HG03196 (cell line): ENCODE data around the gene PPP2R2B.
A peak's percentile ranks its signal among the peaks of the same experiment; 100 is the strongest.

Experiments used
- ATAC-seq: cut with Tn5 transposase; IDR thresholded peaks from one replicate; pipeline ENCODE4 v1.9.1; 2021; ENCODE audit not compliant: unreplicated experiment

The PPP2R2B gene

DNA sequence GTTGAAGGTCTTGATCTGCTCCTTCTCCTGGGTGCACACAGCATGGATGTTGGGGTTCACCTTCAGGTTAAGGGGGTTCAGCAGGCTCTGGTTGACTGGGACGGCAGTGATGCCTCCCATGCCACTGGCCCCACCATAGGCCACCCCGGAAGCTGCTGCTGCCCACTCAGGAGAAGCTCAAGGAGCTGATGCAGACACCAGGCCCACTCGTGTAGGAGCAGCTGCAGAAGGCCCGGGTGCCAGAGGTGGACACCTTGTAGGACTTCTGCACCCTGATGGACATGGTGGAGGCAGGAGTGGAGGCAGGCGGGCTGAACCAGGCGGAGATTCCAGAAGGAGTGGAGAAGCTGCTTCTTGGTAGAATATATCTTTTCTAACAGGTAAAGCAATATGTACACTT lies 171.2 kb downstream of the PPP2R2B start:
- no peak for ATAC-seq

DNA sequence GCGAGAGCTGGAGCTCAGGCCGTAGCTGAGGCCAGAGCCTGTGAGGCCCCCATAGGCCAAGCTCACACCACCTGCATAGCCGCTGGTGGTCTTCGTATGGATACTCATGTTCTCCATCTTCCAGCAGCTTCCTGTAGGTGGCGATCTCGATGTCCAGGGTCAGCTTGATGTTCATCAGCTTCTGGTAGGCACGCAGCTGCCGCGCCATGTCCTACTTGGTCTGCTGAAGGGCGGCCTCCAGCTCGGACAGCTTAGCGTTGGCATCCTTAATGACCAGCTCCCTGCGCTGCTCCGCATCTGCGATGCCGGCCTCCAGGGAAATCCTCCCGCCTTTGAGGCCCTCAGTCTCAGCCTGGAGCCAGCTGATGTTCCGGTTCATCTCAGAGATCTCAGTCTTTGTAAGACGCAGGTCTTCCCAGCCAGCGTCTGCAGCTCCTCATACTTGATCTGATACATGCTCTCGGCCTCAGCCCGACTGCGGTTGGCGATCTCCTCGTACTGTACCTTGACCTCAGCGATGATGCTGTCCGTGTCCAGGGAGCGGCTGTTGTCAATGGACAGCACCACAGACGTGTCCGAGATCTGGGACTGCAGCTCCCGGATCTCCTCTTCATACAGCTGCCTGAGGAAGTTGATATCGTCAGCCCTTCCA lies 172.1 kb downstream of the PPP2R2B start:
- ATAC-seq = no peak

DNA sequence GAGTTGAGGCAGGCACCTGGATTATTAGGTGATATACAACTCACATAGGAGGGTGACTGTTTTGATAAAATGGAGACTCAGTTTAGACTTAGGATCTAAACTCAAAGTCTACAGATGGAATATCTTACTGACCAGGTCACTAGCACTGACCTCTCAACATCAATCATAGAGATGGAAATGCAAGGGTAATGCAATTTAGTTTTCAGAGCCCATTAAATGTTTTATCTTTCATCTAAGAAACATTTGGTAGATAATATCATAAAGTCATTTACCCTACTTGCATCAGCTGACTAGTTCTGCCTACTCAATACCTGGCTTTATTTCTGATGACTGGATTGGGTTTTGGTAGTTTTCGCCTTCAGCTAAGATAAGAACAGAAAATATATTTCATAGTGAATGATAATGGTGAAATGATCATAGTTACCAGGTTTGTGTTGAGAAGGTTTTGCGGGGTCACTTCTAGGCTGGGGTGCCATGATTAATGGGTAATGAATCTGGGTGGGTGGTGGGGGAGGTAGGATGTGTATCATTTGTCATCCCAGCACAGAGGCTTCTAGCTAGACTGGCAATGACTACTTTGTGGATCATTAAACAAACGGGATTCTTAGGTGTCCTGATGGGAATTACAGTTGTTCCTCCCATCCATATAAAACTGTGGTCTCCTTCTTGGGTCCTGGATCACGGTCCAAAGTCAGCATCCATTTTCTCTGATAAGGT lies 173.4 kb downstream of the PPP2R2B start:
- ATAC-seq = no peak

DNA sequence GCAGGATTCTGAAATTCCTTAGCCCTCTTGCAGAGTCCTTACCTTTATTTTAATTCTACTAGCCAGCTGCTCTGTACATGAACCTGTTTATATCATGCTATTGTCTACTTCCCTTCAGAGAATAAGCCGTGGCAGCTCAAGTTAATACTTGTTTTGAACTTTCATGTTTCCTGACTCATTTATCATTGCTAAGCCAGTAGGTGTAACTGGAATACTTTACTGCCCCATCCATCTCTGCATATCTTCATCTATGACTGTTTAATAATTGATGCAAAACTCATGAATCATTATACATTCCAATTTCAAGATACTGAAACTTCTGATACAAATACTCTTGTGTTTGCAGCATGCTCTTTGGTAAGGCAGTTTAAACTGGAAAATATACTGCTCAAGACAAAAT lies 174.7 kb downstream of the PPP2R2B start:
- no peak for ATAC-seq

DNA sequence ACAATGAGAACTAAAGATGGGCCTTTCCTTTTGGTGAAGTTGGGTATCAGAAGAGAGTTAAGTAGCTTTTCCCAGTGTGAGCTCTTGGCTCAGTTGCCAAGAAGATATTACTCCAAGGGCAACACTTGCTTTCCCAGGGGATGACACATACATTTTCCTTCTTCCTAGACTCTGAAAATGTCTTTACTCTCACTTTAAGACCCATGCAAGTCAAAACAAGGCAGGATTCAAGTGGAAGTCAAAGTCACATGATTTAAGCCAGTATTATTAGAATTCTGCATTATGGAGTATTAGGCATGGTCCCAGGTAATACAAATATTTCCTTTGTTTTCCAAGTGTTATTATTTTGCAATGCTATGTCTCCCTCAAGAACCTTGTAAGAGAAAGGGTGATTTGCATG lies 175.1 kb downstream of the PPP2R2B start:
- no peak for ATAC-seq

DNA sequence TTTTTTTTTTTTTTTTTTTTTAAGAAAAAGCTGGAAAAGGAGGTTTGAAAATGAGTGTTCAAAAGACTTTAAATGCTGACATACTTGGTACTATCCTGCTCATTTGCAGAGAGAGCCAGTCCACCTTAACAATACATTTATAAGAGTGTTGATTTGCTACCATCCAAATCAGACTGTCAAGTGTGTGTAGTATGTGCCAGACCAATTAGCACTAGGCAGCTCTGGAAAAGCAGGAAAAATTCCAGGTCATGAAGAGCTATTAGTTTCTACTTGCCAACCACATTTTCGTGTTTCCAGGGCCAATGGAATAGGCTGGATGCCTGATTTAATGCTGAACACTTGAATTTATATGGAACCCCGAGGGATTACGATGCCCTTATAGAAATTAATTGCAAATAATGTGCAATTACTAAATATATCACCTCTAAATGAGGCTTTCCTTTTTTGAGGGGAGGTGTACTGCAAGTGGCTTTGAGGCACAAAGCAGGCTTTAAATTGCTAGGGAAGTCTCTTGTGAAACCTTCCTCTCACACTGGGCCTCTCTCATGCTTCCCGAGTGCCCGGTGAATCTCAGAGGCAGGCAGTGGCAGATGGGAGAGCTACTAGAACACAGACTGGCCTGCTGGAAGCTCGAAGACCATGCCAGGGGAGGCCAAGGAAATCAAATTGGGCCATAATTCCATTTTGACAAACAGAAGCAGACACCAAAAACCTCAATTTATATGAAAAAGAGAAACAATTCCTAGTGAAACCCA lies 178.7 kb downstream of the PPP2R2B start:
- no peak for ATAC-seq

DNA sequence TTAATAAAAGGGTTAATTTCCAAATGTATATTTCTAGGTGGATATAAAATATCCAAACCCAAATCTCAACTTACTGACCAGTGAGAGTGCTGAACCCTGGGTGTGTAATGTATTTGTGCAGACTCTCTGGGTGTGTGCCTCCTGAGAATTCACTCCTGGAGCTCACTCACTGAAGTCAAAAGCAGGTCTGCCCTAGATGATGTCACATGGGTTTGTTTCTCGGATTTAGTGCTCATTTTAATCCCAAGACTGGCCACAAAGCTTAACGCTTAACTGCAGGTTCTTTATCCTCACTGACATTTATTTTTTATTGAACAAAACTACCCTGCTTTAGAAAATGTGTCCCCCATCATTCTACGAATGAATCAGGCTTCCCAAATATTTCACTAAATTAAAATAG lies 179.4 kb downstream of the PPP2R2B start:
- ATAC-seq = no peak

DNA sequence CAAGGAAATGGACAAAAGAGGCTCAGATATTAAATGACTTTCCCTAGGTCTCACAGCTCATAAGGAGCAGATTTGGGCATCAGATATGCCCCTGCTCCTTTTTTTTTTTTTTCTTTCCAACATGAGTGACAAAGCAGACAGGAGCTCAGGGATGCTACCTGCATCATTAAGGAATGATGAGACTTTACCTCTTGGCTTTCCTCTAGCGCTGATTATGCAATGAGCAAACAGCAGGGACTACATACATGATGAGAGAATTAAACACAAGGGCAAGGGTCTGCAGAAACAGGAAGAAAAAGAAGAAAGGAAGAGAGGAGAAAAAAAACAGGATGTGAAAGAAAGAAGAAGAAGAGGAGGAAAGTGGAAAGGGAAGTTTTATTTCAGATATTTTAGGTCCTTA lies 179.9 kb downstream of the PPP2R2B start:
- ATAC-seq = no peak

DNA sequence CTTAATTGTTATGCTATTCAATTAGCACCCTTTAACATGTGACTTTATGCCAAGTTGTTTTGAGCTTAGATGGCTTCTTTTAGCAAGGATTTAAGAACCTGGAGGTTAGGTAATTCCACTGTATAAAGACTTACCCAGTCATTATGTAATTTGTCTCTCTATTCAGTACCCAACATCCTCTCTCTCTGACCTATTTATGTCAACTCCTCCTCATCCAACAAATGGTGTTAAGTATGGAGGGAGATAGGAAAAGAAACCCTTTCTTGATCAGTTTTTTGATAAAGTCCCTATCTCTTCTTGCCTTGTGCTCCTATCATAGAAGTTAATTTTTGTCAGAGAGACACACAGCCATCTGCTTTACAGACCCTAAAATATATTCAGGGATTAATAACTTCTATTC lies 181.3 kb downstream of the PPP2R2B start:
- no peak for ATAC-seq

DNA sequence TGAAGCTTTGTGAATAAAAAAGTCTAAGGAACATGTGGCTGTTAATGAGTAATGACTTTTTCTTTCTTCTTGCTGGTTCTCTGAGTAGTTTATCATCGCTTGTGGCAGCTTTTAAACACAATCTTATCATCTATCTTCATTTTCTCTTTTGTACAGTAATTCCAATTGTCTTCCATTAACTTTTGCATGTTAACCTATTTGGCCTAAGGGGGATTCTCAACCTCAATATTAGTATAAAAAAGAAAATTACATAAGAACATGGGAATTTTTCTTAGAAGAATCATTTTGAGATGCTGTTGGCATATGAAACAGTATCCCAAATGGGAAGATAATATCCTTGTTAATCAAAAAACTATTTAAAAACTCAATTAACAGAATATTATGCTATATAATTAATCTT lies 182.9 kb downstream of the PPP2R2B start:
- ATAC-seq = no peak

DNA sequence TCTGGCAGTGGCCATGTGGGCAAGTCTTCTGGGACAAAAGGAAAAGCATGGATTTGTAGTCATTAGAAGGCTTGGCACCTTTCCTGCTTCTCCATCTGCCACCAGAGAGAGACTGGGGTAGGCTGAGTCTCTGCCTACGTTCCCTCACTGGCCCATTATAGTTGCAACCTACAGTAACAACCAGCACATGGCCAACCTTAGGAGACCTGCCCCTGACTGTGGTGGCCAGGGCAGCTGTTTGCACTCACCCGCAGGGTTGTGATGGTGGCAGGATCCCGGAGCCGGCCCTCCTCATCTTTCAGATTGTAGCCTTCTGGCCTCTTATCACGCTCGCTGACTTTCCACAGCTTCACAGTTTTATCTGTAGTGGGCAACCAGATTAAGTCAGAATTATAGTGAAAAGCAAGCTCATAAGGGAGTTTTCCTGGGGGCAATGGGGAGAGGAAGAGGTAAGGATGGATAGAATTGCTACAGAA lies 187.6 kb downstream of the PPP2R2B start:
- no peak for ATAC-seq

DNA sequence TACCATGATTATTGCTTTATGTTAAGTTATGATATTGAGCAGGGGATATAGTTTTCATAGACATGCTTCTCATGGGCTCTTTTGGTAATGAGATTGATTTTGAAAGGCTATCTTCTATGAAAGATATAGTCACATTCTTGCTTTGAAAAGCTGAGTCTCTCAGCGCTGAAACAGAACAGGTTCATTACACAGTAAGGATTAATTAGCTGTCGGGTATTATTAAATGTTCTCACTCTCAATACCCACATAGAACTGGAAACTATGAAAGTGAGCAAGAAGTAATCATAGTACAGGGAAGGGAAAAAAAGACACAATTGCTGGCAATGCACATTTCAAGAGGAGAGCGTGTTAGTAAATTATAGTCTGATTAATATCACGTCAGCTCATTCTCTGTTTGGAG lies 190.9 kb downstream of the PPP2R2B start:
- no peak for ATAC-seq

DNA sequence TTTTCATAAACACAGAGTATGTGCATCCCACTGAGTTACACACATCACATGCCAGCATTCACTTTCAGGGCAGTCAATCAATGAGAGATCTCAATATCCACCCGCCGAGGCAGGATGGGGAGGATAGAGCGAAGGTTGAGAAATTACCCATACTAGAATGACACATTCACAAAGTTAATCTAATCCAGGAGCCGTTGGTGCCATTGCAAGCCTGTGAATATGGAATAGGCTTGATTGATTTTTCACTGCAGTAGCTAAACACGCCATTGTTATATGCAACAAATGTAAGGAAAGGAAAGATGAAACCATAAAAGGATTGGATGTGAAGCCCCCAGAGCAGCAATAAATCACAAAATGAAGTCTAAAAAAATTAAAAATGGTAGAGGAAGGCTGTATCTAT lies 194.7 kb downstream of the PPP2R2B start:
- ATAC-seq = no peak

DNA sequence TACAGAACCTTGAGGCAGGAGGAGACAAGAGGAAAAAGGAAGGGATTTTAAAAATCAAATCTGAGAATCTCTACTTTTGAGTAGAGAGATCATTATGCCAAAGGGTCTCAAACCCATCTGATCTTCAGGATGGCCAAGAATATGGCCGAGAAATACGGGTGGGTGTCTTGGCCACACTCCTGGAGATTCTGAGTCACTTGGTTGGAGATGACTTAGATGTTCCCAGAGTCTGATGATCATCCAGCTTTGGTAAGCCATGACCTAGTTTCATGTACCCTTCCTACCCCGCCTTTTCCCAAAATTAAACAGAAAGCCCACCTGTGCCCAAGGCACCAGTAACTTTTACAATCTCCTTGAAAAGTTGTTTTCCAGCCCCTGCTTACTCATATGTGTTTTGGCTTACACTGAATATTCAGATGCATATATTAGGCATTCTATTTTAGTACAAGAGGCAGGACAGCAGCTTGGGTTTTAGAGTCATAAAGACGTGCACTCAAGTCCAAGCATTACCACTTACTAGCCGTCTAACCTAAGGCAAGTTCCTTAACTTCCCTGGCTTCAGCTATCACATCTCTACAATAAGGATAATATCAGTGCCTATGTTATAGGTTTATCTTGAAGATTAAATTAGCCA lies 195.5 kb downstream of the PPP2R2B start:
- ATAC-seq = no peak

DNA sequence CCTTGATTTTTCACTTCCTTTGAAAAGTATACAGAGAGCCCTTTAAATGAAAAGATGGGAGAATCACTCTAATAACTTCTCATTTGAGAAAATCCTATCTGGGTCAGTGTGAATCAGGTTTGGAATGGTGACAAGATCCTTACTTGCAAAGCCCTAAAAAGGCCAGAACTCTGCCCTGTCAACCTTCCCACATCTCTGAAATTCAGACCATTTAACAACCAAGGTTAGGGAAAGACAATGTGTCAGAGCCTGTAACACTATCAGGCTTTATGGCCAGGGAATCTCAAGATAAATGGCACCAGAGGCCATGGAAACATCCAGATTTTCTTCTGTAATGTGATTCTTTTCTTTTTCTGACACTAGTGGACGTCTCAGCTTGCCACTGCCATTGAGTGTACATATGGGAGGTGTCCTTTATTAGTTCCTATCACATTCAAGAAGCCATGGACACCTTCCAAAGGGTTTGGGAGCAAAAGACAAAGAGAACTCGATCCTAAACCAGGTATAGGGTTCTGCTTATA lies 196.9 kb downstream of the PPP2R2B start:
- ATAC-seq = no peak

DNA sequence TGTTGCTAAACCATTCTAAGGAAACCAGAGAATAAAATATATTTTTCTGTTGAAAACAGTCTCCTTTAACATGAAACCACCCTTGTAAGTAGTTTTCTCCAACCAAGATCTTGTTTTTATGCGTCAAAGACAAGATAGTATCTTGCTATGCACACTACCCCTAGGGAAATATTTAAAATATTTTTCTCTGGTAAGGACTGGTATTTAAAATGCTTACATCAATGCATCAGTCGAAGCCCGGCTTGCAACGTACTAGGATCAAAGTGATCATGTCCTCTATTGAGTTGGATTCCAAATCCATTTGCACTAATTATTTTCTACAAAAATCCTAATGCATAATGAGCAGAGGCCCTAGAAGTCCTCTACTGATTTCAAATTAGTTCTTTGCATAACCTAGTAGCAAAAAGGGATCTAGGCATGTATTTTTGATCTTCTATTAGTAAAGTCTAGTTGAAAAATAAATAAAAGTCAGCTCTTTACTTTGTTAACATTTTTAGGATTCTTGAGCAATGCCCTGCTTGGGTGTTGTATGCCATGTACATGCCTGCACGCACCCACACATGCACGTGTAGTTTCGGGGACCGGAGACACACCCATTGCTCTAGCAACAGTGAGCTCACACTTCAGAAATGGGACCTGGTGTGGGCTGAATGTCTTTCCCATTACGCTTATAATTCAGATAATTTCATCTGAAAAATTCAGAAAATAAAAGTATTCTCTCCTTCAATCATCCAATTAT lies 197.5 kb downstream of the PPP2R2B start:
- ATAC-seq = no peak

DNA sequence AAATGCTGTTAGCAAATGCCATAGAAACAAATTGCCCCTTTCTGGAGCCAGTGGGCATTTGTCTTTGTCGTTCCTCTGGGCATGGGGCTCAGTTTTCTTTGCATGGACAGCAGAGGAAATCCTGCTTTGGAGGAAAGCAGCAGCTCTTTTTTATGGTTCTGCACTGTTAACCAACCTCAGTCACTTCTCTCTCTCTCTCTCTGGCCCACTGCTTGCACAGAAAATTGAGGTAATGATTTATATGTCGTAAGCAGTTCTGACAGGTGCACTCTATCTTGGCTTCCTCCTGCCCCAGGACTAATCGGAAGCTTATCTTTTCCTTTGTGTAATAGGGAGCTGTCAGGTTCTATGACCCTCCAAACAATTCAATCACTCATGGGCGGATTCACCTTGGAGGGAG lies 202.9 kb downstream of the PPP2R2B start:
- ATAC-seq = peak; percentile 92

DNA sequence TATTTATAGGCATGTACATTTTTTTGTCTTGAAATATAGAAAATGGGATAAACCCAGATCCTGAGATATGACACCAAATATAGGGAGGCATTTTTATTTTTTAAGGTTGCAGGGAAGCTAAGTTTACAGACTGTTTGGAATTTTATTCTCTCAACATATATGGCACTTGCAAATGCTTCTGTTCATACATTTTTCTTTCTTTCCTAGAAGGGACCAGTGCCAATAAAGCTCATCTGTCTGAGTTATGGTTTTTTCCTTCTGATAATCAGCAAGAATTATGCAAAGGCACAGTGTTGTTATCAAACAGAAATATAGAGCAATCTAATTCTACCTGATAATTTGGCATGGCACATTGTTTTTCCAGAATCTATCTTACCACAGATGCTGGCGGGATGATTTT lies 205.7 kb downstream of the PPP2R2B start:
- ATAC-seq = no peak

DNA sequence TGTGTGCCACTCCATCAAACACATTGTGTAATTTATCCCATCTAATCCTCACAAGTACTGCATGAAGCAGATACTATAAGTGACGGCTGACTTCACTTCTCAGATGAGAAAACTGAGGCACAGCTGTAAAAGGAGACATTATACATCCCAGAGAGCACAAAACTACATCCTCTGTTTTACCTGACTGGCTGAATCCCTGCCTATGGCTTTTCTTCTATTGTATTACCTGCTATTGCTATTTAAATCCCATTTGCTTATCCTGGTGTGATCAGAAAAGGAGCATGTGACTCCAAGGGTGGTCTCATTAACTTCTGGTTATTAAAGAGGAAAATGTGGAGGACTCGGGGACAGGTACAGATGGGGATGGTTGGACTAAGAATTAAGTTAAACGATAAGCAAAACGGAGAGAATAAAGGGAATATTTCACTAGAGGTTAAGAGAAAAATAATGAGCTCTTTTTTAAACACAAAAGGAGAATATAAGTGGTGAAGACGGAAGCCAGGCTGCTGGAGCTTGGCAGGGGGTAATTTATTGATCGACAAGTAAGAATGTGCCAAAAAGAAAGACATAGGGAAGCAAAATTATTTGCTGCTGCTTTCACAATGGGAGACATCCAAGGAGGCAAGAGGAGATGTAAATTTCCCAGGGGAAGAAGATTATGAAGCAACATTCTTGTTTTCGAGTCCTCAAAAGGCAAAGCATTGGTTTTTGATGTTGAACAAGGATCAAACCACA lies 206.8 kb downstream of the PPP2R2B start:
- no peak for ATAC-seq

DNA sequence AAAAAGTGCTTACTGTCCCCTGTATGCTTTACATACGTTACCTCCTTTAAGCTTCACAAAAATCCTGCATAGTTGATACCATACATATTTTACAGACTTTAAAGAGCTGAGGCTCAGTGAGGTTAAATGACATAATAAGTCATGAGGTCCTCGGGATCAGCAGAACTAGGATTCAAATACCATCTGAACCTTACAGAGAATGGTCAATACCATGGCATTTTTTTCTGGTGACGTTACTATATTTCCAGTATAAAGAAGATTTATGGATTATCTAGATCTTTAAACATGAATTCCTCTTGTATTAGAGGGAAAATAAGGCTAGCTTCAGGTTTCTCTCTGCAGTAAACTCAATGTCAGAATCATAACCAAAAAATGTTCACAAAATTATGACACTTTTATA lies 208.9 kb downstream of the PPP2R2B start:
- no peak for ATAC-seq
